ENCODE data around the gene SNUPN. TPM values are rescaled to one million over a fixed set of nuclear protein-coding genes. Genes with fewer than 3 reads are reported as not detected.

SNUPN gene
- total and polyA plus RNA-seq, 2 of the 8 experiments (the other 6 are each of a cell fraction or from before 2014, with no cell fraction given): 13.3 to 28.2 TPM

- Histone ChIP-seq H2BK120ac (replicated peaks; ENCODE audit: low read depth, low read length) (no peak overlapping the region), H4K5ac (ENCODE audit: insufficient read length, low read depth, low read length) (no peak overlapping the region), H3K79me2 (ENCODE audit: control insufficient read depth in 1 of 2, insufficient read depth in 2 of 2, low read length in 2 of 2) (no peaks in the 10 kb centered on the region), H3K36me3 (ENCODE audit: control insufficient read depth in 2 of 4, insufficient read depth in 4 of 4, low read length in 3 of 4) (0 out of 8 replicates have a peak, but pooled peaks cover 0 to 4% (median 0%) of the 10 kb centered on the region in 4 experiments), H3K23ac (ENCODE audit: insufficient read length) (no peak overlapping the region), H4K8ac (ENCODE audit: extremely low read depth, insufficient read depth, low read length) (no peak overlapping the region), H3K4me1 (replicated peaks in 1 of 4; ENCODE audit: control insufficient read depth in 3 of 4, insufficient read depth in 4 of 4, low read length in 3 of 4) (peaks cover 0 to 6% (median 2%) of the 10 kb centered on the region in 4 experiments; a peak in 2 of 7 replicates), H3K9ac (replicated peaks in 1 of 4; ENCODE audit: extremely low read depth in 1 of 4, low read depth in 3 of 4, low read length in 3 of 4) (no peak overlapping the region), H4K20me1 (replicated peaks in 1 of 2; ENCODE audit: control insufficient read depth in 1 of 2, insufficient read depth in 2 of 2, low read length in 2 of 2) (peaks cover 4 to 20% of the 10 kb centered on the region in 2 experiments), H2BK15ac (ENCODE audit: low read length) (no peak overlapping the region), H2BK20ac (ENCODE audit: low read length) (no peak overlapping the region), H2BK12ac (ENCODE audit: low read depth, low read length) (no peak overlapping the region), H3K4me2 (ENCODE audit: insufficient read depth in 1 of 2, low read depth in 2 of 2, low read length in 2 of 2) (no peak overlapping the region), H4K91ac (replicated peaks; ENCODE audit: insufficient read length, low read length) (no peak overlapping the region), H3K79me1 (ENCODE audit: low read depth, low read length) (no peaks in the 10 kb centered on the region; the same call in 1 of the 2 replicates), H3K4ac (replicated peaks; ENCODE audit: insufficient read length, low read depth, low read length) (no peak overlapping the region), H3K18ac (ENCODE audit: extremely low read depth, low read length) (no peak overlapping the region), H3K4me3 (ENCODE audit: extremely low read depth in 1 of 4, insufficient read depth in 2 of 4, low read depth in 3 of 4, low read length in 4 of 4) (no peak overlapping the region), H3K23me2 (ENCODE audit: low read depth, low read length) (no peaks in the 10 kb centered on the region; the same call in 1 of the 2 replicates), H2AK5ac (ENCODE audit: low read depth, low read length) (no peak overlapping the region), H3K27me3 (replicated peaks in 1 of 4; ENCODE audit: control insufficient read depth in 3 of 4, extremely low read depth in 1 of 4, insufficient read depth in 3 of 4, low read length in 3 of 4) (peaks cover 0 to 3% (median 0%) of the 10 kb centered on the region in 4 experiments; a peak in 1 of 7 replicates), H3K9me3 (ENCODE audit: insufficient read depth in 2 of 2, low read depth in 1 of 2, low read length in 1 of 2) (no peaks in the 10 kb centered on the region), H3K56ac (replicated peaks; ENCODE audit: insufficient read length, low read depth, low read length) (no peak overlapping the region), H2AFZ (ENCODE audit: low read length) (no peak overlapping the region), H2BK5ac (ENCODE audit: low read depth, low read length) (no peak overlapping the region), H3K27ac (ENCODE audit: low read depth, low read length) (no peak overlapping the region), H3K14ac (ENCODE audit: insufficient read length) (no peak overlapping the region)
- DNase-seq (ENCODE audit: low read depth in 1 of 2, low spot score in 2 of 2): no peak
- 85% methylated on average over 3 of the region's 3 CpGs; no CpG with 5 or more reads in 1 of the 2 experiments for WGBS, 2 experiments (ENCODE audit: extremely low coverage in 1 of 2, insufficient coverage in 1 of 2, insufficient read length in 1 of 2, insufficient replicate concordance in 2 of 2, low coverage in 1 of 2, low lambda C conversion rate in 2 of 2, missing lambda C conversion rate in 1 of 2)
- no peak for FAIRE-seq
- ChIA-PET CTCF (ENCODE audit: partially characterized antibody) (interaction anchor here (0.5 to 2.1 kb wide), 9 partner anchors 10 to 1345 kb away, joined by 3 to 14 read pairs (median 5); no protein-coding TSS in a partner anchor), POLR2A (ENCODE audit: partially characterized antibody) (interaction anchor here (0.6 to 1.9 kb wide), 5 partner anchors 11 to 294 kb away, joined by 3 to 10 read pairs (median 5); partner anchors contain the start of genes MAN2C1 and SNX33)
- TF ChIP-seq HDAC2 (IDR thresholded peaks at IDR 0.05; ENCODE audit: borderline replicate concordance in 1 of 2, low read depth in 2 of 2, low read length in 2 of 2) (no peak), NANOG (IDR thresholded peaks at IDR 0.05; ENCODE audit: insufficient read depth, low read depth, low read length, poor library complexity, severe bottlenecking) (no peak), EP300 (IDR thresholded peaks at IDR 0.05; ENCODE audit: borderline replicate concordance in 1 of 2, low read depth in 2 of 2, low read length in 2 of 2) (no peak), SRF (IDR thresholded peaks at IDR 0.05; ENCODE audit: low read depth, low read length) (no peak), CBX8 (IDR thresholded peaks at IDR 0.05; ENCODE audit: borderline replicate concordance, low read depth, low read length) (no peak), GTF2F1 (IDR thresholded peaks at IDR 0.05; ENCODE audit: borderline replicate concordance, low read depth, low read length) (no peak), SP4 (IDR thresholded peaks at IDR 0.05; ENCODE audit: low read length) (no peak), ASH2L (IDR thresholded peaks at IDR 0.05; ENCODE audit: low read length) (no peak), KDM5A (IDR thresholded peaks at IDR 0.05; ENCODE audit: low read length) (no peak), TCF12 (IDR thresholded peaks at IDR 0.05; ENCODE audit: low read depth, low read length) (no peak), CBX5 (IDR thresholded peaks at IDR 0.05; ENCODE audit: low read depth, low read length) (no peak), SUZ12 (IDR thresholded peaks at IDR 0.05; ENCODE audit: low read length) (no peak), BCL11A (IDR thresholded peaks at IDR 0.05; ENCODE audit: low read depth in 2 of 2, low read length in 2 of 2) (no peak)
These were observed 36.2 kb upstream of the SNUPN start for GRCh38 chr15:75661756-75662140.

Data from H1 (cell line).